Skeletal muscle cell (primary cell): Measurements from ENCODE around the gene CRYL1.
"Not testable (repeated sequence)": the region's sequence is repeated elsewhere in the genome, so short reads cannot be mapped to it uniquely, and the experiment has no call there.

ENCODE experiments used
- DNase-seq: peaks from one replicate; pipeline ENCODE4 v3.0.0-alpha.2; 2010; ENCODE audit warnings: low read depth
- H3K4me3 ChIP-seq: 2 replicates; pipeline ENCODE4 v1.5.1; 2011; ENCODE audit warnings: low read depth, mild to moderate bottlenecking, control low read depth, low read length, moderate library complexity

The CRYL1 gene

DNA sequence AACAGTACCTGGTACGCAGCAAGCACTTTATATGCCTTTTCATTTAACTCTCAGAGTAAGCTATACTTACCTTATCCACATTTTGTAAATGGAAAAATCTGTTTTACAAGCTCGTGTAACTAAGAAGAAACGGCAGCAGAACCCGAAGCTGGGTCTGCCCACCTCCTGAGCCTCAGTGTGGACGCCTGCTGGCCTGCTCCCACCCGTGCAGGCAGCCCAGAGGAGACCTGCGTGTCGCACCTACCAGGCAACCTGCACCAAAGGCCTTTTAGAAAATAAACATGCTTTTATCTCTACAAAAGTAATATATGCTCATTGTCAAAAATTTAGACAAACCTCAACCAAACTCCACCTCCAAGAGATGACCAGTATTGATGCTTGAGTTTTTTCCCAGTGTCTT is 62.7 kb downstream of the CRYL1 start:
- DNase-seq, result no peak
- H3K4me3 ChIP-seq, result no peak overlapping the region

DNA sequence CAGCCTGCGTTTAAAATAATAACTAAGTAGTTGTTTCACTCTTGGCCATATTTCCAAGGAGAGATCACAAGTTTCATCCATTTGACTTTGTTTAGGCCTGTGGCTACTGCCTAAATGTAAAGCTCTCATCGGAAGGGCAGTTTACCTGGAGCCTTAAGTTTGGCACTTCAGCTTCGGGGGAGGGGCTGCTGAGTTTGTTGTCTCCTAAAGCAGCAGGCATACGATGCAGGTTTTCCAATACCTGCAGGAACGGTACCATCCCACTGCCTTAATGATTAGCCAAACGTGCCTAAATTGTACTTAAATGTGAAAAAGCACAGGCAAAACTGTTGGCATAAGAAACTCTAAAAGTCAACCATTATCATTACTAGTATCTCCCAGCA is 63.1 kb downstream of the CRYL1 start:
- DNase-seq, result no peak
- H3K4me3 ChIP-seq, result no peak overlapping the region

DNA sequence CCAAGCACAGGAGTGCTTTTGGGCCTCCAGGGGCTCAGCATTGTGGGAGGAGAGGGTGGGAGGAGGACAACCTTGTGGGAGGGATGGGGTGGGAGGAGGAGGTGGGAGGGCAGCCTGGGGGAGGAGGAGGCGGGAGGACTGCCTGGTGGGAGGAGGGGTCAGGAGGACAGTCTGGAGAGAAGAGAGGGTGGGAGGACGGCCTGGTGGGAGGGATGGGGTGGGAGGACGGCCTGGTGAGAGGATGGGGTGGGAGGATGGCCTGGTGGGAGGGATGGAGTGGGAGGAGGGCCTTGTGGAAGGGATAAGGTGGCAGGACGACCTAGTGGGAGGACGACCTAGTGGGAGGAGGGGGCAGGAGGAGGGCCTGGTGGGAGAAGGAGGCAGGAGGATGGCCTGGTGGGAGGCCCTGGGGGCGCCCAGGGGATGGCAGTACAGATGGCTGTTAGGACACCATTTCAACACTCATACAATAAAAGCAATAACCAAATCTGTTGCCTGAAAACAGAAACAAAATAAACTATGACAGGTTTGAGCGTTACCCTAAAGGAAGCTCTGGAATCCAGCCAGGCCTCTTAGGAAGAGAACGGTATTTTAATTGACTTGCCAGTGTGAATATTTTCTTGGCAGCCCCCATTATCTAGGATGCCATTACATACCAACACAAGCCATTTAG is 63.7 kb downstream of the CRYL1 start:
- no peak for DNase-seq

DNA sequence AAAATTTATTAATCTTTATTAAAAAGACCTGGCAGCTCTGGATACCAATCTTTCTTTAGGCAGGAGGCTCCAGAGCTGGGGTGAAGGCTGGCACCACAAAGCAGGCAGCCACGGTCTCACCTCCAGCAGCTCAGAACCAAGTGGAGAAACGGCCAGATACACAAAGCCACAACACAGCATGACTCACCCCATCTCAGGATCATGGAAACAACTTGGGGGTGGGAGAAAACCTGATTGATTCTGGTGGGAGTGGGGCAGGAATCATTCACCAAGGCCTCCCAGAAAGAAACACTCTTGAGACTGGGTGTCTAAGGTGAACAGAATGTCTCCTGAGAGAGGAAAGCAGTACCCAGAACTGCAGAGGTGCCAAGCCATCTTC is 64.2 kb downstream of the CRYL1 start:
- peak; percentile 33 for DNase-seq
- no peak overlapping the region for H3K4me3 ChIP-seq

More for the DNA sequence above, 63.7 kb downstream of the CRYL1 start:
- no peak overlapping the region for H3K4me3 ChIP-seq

DNA sequence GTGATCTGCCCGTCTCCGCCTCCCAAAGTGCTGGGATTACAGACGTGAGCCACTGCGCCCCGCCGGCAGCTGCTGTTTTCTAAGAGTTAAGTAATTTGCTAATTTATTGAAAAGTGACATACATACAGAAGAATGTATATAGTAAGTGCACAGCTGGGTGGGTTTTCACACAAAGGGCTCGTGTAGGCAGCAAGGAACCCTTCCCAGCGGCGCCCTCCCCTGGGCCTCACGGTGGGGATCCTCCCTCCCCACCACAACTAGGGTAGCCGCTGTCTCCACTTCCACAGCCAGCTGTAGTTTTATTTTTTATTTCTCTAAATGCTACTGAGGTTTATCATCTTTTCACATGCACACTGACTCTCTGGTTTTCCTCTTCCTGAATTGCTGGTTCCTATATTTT is 64.9 kb downstream of the CRYL1 start:
- no peak overlapping the region for H3K4me3 ChIP-seq
- DNase-seq, result no peak

DNA sequence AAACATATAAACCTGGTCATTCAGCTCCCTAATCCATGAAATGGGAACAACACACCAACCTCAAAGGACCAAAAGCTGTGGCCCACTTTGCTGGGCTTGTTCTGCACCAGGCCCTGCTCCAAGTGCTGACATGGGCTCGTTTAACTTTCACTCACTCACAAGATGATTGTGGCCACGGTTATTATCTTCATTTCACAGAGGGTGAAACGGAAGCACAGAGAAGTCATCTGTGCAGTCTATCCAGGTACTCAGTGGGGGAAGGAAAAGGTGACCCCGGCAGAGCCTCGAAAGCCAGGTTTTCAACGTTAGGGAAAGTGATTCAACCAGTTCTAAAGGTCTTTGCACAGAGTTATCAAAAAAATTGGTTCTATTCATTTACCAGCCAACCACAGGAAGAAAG is 68.0 kb downstream of the CRYL1 start:
- H3K4me3 ChIP-seq, result no peak overlapping the region

DNA sequence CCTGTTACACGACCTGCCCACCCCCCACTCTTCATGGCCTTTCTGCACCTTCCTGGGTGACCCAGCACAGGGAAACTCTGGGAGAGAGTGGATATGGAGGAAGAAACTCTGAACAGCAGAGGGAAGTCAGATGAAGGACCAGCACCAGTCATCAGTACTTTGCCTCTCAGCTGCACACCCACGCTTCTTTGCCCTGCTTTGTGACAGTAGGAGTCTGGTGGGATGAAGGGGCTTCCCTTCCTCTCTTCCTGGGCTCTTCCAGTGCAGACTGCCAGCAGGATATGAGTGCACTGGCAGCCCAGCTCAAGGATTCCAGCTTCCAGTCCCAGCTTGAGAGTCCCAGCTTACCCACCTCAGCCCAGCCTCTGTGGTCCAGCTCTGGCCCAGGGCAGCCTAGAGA is 68.9 kb downstream of the CRYL1 start:
- DNase-seq, result no peak
- no peak overlapping the region for H3K4me3 ChIP-seq

More for the DNA sequence above, 68.0 kb downstream of the CRYL1 start:
- DNase-seq, result no peak

DNA sequence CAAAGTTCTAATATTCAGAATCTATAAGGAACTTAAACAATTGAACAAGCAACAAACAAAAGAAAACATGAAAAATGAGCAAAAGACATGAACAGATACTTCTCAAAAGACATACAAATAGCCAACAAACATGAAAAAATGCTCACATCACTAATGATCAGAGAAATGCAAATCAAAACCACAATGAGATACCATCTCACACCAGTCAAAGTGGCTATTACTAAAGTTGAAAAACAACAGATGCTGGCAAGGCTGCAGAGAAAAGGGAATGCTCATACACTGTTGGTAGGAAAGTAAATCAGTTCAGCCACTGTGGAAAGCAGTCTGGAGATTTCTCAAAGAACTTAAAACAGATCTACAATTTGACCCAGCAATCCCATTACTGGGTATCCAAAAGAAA is 74.3 kb downstream of the CRYL1 start:
- no peak overlapping the region for H3K4me3 ChIP-seq
- no peak for DNase-seq

DNA sequence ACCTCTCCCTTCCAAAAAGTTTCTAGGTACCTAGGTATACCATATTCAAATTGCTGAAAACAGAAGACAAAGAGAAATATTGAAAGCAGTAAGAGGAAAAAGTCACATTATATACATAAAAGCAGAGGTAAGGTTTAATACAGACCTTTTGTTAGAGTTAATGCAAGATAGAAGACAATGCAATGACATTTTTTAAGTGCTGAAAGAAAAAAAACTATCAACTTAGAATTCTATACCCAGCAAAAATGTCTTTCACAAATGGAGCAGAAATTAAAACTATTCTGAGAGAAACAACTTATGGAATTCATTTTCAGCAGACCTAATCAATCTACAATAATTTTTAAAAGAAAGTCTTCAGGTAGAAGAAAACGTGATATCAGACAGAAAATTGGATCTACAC is 77.2 kb downstream of the CRYL1 start:
- no peak for DNase-seq
- no peak overlapping the region for H3K4me3 ChIP-seq

DNA sequence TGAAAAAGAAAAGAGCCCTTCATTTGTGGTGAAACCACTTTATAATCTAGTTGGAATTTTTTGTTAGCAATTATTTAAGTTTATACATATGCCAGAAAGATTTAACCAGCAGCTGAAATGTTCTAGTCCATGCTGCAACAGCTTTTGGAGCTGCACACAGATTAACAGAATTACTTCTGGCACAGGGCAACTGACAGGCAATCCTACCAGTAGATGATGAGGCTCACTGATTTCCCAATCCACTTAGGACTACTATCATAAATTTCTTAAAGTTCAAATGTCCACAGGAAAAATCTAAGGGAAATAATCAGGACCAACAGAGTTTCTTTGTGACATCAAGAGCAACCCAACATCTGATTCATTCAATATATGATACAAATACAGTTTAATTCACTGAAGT is 78.8 kb downstream of the CRYL1 start:
- DNase-seq, result peak; percentile 20
- H3K4me3 ChIP-seq, result no peak overlapping the region

DNA sequence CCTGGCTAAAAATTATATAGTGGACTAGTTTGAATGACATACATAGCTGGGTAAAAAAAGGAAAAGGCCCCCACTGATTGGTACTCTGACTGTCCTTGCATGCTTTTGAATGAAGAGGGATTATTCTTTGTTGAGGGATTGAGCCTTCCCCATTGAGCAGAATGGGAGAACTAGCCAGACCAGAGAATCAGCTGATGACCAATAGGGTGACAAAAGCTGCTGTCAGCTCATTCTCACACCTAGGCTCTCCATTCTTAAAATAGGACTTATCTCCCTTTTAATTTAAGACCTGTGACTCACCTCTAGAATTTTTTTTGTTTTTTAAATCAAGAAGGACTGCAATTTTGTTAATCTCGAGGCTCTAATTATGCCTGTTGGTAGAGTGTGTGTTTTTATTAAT is 79.3 kb downstream of the CRYL1 start:
- DNase-seq, result no peak
- H3K4me3 ChIP-seq, result no peak overlapping the region

DNA sequence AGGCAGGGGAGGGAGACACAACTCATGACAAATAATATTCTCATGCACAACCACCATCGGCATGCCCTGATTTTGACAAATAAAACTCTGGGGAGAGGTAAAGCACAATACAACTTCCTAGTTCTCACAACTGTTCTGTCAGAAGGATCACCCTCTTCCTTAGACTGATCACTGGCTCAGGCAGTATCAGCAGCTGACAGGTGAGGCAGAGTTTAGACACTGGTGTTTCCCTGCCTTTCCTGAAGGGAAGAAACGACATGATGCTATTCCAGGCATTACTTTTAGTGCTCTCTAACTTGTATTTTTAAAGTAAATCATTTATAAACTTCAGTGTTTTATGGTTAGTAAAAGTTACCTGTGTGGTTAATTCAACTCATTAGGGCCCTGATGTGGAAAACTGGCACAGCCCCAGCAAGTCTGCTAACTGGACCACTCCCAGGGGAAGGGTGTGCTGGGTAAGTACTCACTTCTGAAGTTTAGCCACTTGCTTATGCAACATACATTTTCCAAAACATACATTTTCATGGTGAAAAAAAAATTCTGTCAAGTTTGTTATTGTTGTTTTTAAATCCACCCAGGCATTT is 82.8 kb downstream of the CRYL1 start:
- H3K4me3 ChIP-seq, result no peak overlapping the region
- no peak for DNase-seq

DNA sequence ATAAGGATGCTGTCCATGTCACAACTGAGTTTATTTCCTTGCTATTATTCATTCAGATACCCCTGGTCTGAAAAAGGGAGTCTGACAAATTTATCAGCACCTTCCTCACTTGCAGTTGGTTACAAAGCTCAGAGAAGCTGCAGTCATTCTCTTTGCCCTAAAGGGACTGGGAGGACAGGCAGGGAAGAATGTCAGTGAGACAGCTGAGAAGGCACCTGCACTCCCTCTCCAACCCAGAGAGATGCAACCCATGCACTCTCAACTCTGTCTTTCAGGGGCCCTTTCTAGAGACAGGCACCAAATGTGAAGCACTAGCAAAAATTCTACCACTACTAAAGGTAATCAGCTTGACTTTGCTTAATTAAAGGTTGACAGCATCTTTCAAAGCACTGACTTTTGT is 83.3 kb downstream of the CRYL1 start:
- DNase-seq, result no peak

DNA sequence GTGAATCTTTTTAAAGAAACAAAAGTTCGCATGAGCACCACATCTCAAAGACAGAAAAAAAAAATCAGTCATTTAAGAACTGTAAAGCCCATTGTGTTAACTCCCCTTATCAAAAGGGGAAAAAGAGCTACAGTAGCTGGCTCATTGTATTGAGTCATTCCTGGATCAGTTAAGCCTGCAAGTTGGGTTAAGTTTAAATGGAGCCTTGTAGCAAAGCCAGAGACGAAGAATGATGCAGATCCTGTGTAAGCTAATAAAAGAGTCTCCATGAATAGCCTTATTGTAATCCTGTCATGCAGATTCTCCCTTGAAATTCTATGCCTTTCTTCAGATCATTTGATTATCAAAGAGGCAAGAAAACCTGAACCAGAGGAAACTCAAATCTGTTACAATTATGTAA is 83.8 kb downstream of the CRYL1 start:
- H3K4me3 ChIP-seq, result no peak overlapping the region
- DNase-seq, result no peak

More for the DNA sequence above, 83.3 kb downstream of the CRYL1 start:
- H3K4me3 ChIP-seq, result no peak overlapping the region

DNA sequence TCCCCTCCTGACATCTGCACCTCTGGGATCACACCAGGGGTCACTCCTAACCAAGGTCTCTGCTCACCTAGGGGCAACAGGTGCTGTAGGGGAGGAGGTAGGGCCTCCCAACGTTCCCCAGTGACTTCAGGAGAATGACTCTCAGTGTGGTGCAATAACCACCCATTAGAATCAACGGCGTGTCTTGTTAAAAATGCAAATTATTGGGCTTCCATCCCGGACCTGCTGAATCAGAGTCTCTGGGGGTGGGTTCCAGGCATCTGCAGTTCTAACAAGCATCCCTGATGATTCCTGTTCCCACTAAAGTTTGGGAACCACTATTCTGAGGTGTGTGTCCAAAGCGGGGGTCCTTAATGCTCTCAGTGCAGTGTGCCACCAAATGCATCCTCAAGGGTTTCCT is 84.6 kb downstream of the CRYL1 start:
- H3K4me3 ChIP-seq, result no peak overlapping the region
- no peak for DNase-seq

DNA sequence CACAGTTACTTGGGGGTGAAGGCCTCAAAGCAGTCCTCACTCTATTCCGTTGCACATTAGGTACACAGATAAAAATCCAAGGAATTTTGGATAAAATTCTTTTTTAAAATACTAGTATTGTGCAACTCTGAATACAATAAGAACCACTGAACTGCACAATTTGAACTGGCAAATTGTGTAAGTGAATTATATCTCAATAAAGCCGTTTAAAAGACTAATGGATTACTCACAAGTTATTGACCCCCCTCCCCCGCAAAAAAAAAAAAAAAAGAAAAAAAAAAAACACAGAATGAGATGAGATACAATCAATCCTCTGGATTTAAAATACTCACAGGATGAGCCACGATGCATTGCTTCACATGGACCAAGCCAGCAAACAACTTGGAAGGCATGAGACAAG is 86.4 kb downstream of the CRYL1 start:
- H3K4me3 ChIP-seq, result no peak overlapping the region
- no peak for DNase-seq

DNA sequence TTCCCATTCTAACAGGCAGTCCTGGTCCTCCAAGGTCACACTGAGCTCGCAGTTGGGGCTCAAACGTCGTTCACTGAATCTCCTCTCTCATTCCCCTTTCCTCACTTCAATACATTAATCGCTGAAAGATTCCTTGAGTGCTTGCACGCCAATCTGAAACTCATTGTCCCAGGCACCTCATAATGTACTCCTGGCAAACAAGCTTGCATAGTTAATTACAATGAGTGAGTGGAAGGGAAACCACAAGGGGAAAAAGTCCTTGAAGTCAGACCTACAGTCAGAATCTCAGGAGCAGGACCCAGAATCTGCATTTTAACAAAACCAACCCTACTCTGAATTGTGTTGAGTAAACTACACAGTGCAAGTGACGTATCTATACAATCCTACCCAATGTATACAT is 86.9 kb downstream of the CRYL1 start:
- DNase-seq, result no peak
- no peak overlapping the region for H3K4me3 ChIP-seq

DNA sequence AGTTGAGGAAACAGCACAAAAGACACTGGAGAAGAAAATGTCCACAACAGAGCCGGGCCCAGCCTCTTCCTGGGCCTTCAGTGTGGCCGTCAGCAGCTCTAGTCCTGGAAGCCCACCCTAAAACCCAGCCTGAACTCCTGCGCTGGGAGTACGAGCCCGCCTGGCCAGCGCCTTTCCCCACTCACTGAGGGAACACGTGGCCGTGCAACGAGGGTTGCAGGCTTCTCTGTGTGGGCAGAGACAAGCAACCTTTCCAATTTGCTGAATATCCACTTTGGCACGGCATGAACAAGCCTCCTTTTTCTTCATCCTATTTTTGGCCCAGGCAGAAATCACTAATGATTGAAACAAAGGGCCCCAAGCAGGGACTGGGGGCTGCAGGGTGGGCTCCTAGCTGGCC is 89.2 kb downstream of the CRYL1 start:
- no peak for DNase-seq

DNA sequence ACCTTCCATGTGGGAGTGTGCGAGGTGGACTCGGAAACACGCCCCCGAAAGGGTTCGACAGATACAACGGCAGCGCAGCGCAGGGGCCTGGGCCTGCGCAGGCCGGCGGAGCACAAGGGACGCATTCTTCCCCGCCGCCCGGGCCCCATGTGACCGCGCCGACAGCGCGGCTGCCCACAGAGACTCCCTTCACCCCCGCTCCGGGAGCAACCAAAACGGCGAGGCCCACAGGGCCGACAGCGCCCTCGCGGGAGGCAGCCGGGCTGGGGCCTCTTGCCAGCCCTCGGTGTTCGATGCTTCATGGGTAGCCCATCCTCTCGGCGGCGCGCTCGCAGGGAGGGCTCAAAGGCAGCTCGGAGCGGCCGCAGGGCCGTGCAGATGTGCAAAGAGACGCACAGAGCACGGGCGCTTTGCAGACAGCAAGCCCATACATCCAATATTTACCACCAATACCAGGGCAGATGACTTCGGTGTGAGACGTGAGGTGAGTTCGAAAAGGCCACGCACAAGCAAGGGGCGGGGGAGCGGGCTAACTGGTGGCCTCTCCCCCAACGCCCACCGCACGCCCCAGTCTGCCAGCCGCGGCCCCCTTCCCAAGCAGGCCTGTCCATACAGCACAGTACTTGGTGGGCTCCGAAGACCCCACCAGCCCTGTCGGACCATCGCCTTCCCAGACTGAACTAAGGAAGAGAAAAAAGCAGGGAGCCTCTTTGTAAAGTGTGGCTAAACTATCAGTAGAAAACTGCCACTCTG is 89.9 kb downstream of the CRYL1 start:
- no peak overlapping the region for H3K4me3 ChIP-seq
- no peak for DNase-seq

More for the DNA sequence above, 89.2 kb downstream of the CRYL1 start:
- no peak overlapping the region for H3K4me3 ChIP-seq

DNA sequence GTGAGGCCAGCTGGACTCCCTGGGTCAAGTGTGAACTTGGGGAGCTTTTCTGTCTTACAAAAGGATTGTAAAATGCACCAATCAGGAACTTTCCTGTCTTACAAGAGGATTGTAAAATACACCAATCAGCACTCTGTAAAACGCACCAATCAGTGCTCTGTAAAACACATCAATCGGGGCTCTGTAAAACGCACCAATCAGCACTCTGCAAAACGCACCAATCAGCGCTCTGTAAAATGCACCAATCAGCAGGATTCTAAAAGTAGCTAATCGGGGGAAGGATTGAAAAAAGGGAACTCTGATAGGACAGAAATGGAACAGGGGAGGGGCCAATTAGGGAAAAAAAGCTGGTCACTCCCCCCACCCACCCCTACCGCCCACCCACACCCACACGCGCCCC is 91.4 kb downstream of the CRYL1 start:
- not testable (repeated sequence) for DNase-seq, H3K4me3 ChIP-seq
